ENCODE data around the gene ETS1.

ETS1 gene

DNA sequence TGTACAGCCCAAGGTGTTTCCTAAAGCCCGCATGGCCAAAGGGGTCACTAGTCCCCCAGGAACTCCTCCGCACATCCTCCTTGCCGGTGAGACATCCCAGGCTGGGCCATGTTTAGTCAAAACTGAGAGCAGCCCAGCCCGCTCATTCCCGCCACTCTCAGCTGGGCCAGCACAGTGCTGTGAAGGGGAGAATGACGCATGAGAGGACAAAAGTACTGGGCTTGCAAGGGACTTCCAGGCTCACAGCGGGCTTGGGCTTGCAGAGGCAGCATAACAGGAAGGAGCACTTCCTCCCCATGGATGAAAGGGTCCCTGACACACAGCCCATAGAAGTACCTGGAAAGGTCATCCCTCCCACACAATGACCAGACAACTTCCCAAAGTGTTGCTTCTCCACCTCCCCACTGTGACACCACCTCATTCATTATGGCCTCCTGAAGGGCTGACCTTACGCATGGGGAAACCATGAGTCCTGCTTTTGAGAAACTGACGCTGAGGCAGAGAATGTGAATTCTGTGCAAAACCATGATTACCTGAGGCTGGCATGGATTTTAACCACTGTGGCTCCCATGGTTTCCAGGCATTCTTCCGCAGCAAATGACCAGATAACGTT lies 19.1 kb downstream of the ETS1 start:
- H3K79me2 ChIP-seq (ENCODE audit: control insufficient read depth, insufficient read depth, low read length, unreplicated experiment) = no peaks in the 10 kb centered on the region
- H3K4me1 ChIP-seq (ENCODE audit: control insufficient read depth, insufficient read depth, low read length, unreplicated experiment) = no peaks in the 10 kb centered on the region
- H2AFZ ChIP-seq (ENCODE audit: low read length, unreplicated experiment) = no peak overlapping the region
- no peak overlapping the region for H3K4me3 ChIP-seq (ENCODE audit: low read depth, low read length)
- H3K27ac ChIP-seq (ENCODE audit: low read depth, low read length) = no peak overlapping the region
- H3K36me3 ChIP-seq (ENCODE audit: insufficient read depth, low read length) = no peaks in the 10 kb centered on the region
- H3K27me3 ChIP-seq (ENCODE audit: insufficient read depth, low read length) = no peaks in the 10 kb centered on the region

DNA sequence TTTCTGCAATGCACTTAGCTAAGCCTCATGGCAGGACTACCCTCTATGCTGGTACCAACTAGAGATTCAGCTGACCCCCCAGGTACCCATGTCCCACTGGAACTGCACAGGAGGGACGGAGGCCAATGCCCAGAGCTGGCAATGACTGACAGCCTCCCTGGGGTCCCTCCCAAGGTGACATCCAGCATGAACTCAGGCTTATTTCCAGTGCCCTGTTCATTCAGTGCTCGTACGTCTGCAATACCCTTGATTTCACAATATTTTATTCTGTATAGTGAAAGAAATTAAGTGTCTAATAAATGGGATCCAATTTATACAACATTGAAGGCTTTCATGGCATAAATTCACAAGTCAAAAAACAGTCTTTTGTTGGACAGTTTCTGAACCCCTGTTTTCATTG lies 20.2 kb downstream of the ETS1 start:
- Histone ChIP-seq H3K27ac (ENCODE audit: low read depth, low read length) (no peak overlapping the region), H3K4me3 (ENCODE audit: low read depth, low read length) (no peak overlapping the region), H3K4me1 (ENCODE audit: control insufficient read depth, insufficient read depth, low read length, unreplicated experiment) (no peaks in the 10 kb centered on the region), H3K79me2 (ENCODE audit: control insufficient read depth, insufficient read depth, low read length, unreplicated experiment) (no peaks in the 10 kb centered on the region), H2AFZ (ENCODE audit: low read length, unreplicated experiment) (no peak overlapping the region), H3K36me3 (ENCODE audit: insufficient read depth, low read length) (no peaks in the 10 kb centered on the region), H3K27me3 (ENCODE audit: insufficient read depth, low read length) (no peaks in the 10 kb centered on the region)

DNA sequence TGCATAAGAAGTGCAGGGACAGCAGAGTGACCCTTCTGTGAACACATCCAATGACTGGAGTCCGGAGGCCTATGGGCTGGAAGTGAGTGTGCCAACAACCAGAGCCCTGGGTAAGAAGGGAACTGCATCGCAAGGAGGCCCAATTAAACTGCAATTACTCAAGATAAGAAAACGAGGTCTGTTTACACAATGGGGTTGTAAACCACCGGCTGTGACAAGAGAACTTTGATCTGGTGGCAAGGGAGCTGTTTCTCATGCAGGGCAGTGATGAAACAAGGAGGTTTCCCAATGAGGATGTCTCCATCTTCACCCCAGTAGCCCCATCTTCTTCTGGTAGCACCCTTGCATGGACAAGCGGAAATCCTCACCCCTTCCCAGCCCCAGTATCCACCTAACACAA lies 21.5 kb downstream of the ETS1 start:
- Histone ChIP-seq H3K36me3 (ENCODE audit: insufficient read depth, low read length) (no peaks in the 10 kb centered on the region), H3K4me3 (ENCODE audit: low read depth, low read length) (no peak overlapping the region), H2AFZ (ENCODE audit: low read length, unreplicated experiment) (no peak overlapping the region), H3K27ac (ENCODE audit: low read depth, low read length) (no peak overlapping the region), H3K27me3 (ENCODE audit: insufficient read depth, low read length) (no peaks in the 10 kb centered on the region), H3K4me1 (ENCODE audit: control insufficient read depth, insufficient read depth, low read length, unreplicated experiment) (no peaks in the 10 kb centered on the region), H3K79me2 (ENCODE audit: control insufficient read depth, insufficient read depth, low read length, unreplicated experiment) (no peaks in the 10 kb centered on the region)

DNA sequence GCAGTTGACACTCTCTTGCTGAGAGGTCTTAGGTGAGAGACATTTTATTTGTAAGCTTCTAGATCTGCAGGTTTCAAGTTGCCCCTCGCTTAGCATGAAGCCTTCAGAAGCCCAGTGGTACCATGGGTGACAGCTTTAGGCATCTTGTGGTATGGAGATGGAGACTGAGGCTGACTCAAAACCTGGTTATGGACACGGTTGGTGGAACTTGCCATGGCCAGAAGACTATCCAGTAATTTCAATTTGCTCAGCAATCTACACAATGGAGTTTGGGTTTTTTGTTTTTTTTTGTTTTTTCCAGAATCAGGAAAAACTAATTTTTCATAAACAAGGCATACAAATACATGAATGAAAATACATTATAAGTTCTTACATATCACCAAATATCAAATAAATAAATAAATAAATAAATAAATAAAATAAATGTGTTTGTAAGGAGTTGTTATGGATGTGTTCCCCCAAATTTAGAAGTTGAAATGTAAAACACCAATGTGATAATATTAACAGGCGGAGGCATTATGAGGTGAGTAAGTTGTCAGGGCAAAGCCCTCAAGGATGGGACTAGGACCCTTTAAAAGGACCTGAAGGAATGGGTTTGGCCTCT lies 22.6 kb downstream of the ETS1 start:
- H3K36me3 ChIP-seq (ENCODE audit: insufficient read depth, low read length) = no peaks in the 10 kb centered on the region
- H3K79me2 ChIP-seq (ENCODE audit: control insufficient read depth, insufficient read depth, low read length, unreplicated experiment) = no peaks in the 10 kb centered on the region
- no peak overlapping the region for H2AFZ ChIP-seq (ENCODE audit: low read length, unreplicated experiment)
- no peak overlapping the region for H3K27ac ChIP-seq (ENCODE audit: low read depth, low read length)
- H3K4me3 ChIP-seq (ENCODE audit: low read depth, low read length) = no peak overlapping the region
- H3K4me1 ChIP-seq (ENCODE audit: control insufficient read depth, insufficient read depth, low read length, unreplicated experiment) = no peaks in the 10 kb centered on the region
- H3K27me3 ChIP-seq (ENCODE audit: insufficient read depth, low read length) = no peaks in the 10 kb centered on the region

DNA sequence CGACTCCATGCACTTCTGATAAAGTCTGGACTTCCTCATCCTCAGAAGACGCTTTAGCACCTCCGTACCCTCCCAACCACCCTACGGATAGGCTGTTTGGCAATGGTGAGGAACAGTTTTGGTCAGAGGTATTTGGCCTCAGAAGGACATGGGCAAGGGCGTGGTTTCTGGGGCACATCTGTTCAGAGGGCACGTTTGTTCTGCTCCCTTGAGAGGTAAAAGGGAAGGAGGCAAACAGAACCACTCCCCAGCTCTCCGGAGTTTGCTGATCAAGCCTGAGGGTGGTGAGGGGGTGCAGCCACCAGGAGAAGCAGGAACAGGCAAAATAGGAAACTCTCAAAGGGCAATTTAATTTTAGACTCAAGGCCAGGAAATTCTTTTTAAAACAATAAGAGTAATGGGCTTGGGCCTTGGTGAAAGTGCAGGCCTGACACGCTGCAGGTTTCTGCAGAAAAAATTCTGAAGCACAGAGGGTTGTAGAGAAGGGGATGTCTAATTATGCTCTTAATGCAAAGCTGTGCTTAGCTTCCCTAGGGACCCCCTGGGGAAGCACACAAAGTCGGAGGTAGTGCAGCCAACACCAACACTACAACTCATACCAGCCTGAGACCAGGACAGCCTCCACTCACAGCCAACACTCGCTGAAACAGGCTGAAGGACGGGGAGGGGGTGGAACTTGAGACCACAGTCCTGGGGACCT lies 23.3 kb downstream of the ETS1 start:
- Histone ChIP-seq H3K4me3 (ENCODE audit: low read depth, low read length) (no peak overlapping the region), H3K36me3 (ENCODE audit: insufficient read depth, low read length) (no peaks in the 10 kb centered on the region), H2AFZ (ENCODE audit: low read length, unreplicated experiment) (no peak overlapping the region), H3K27me3 (ENCODE audit: insufficient read depth, low read length) (no peaks in the 10 kb centered on the region), H3K27ac (ENCODE audit: low read depth, low read length) (no peak overlapping the region), H3K79me2 (ENCODE audit: control insufficient read depth, insufficient read depth, low read length, unreplicated experiment) (no peaks in the 10 kb centered on the region), H3K4me1 (ENCODE audit: control insufficient read depth, insufficient read depth, low read length, unreplicated experiment) (no peaks in the 10 kb centered on the region)

DNA sequence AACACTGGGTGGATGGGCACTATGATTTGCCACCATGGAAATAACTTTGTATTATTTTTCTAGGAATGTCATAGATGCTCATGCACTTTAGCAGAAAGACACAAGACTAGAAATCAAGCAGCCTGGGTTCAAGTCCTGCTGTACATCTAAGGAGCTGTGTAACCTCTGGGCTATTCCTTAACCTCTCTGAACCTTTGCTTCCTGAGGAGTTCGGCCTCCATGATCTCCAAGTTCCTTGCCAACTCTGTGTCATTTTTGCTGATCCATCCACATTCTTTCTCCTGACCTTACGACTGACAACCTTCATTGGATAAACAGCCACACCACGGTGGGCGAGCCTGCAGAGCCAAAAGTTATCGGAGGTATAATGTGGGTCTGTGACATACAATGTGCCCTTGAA lies 24.1 kb downstream of the ETS1 start:
- Histone ChIP-seq H3K27me3 (ENCODE audit: insufficient read depth, low read length) (no peaks in the 10 kb centered on the region), H3K36me3 (ENCODE audit: insufficient read depth, low read length) (no peaks in the 10 kb centered on the region), H3K4me1 (ENCODE audit: control insufficient read depth, insufficient read depth, low read length, unreplicated experiment) (no peaks in the 10 kb centered on the region), H3K4me3 (ENCODE audit: low read depth, low read length) (no peak overlapping the region), H3K27ac (ENCODE audit: low read depth, low read length) (no peak overlapping the region), H3K79me2 (ENCODE audit: control insufficient read depth, insufficient read depth, low read length, unreplicated experiment) (no peaks in the 10 kb centered on the region), H2AFZ (ENCODE audit: low read length, unreplicated experiment) (no peak overlapping the region)

DNA sequence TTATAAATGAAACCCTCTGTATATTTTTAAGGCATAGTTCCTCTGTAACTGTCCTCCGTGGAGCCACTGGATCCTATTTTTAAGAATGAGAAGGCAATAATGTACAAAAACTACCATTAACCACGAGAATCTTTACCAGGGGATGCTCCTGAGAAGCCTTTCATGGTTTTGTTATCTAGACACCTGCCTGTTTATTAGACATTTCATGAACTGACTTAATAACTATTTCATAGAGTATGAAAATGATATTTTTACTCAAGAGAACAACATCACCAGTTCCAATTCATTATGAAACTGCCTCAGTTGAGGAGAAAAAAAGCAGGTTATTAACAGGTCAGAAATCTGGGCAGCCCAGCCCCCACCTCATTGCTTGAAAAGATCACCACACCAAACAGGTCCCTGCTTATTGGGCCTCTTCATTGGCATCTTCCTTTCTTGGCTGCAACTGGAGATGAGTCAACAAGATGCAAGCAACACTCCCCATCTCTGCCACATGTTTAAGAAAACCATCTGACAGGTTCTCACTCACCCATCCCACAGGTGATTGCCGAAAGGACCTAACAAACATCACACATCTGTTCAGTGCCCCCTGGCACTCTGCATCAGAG lies 27.8 kb downstream of the ETS1 start:
- no peaks in the 10 kb centered on the region for H3K27me3 ChIP-seq (ENCODE audit: insufficient read depth, low read length)
- no peak overlapping the region for H3K27ac ChIP-seq (ENCODE audit: low read depth, low read length)
- H3K79me2 ChIP-seq (ENCODE audit: control insufficient read depth, insufficient read depth, low read length, unreplicated experiment) = no peaks in the 10 kb centered on the region
- no peaks in the 10 kb centered on the region for H3K4me1 ChIP-seq (ENCODE audit: control insufficient read depth, insufficient read depth, low read length, unreplicated experiment)
- H3K36me3 ChIP-seq (ENCODE audit: insufficient read depth, low read length) = no peaks in the 10 kb centered on the region
- H3K4me3 ChIP-seq (ENCODE audit: low read depth, low read length) = no peak overlapping the region
- H2AFZ ChIP-seq (ENCODE audit: low read length, unreplicated experiment) = no peak overlapping the region

DNA sequence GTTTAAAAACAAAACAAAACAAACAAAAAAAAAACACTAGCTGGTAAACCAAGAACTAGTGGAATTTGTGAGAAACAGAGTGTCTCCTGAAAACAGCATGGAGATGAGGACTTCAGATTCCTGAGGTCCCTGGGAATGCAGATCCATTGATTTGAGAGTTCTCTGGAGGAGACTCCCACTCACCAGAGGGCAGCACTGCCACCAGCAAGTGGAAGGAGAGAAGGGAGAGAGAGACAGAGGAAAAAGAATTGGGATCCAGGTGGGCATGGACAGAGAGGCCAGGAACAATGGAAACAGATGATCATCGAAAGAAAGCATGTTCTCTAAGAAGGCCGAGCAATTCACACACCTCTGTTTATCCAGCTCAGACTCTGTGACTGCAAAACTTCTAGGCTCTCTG lies 31.8 kb downstream of the ETS1 start:
- Histone ChIP-seq H3K4me3 (ENCODE audit: low read depth, low read length) (no peak overlapping the region), H3K27ac (ENCODE audit: low read depth, low read length) (no peak overlapping the region), H2AFZ (ENCODE audit: low read length, unreplicated experiment) (no peak overlapping the region), H3K36me3 (ENCODE audit: insufficient read depth, low read length) (no peaks in the 10 kb centered on the region), H3K27me3 (ENCODE audit: insufficient read depth, low read length) (no peaks in the 10 kb centered on the region), H3K79me2 (ENCODE audit: control insufficient read depth, insufficient read depth, low read length, unreplicated experiment) (no peaks in the 10 kb centered on the region), H3K4me1 (ENCODE audit: control insufficient read depth, insufficient read depth, low read length, unreplicated experiment) (peaks cover 4% of the 10 kb centered on the region)

DNA sequence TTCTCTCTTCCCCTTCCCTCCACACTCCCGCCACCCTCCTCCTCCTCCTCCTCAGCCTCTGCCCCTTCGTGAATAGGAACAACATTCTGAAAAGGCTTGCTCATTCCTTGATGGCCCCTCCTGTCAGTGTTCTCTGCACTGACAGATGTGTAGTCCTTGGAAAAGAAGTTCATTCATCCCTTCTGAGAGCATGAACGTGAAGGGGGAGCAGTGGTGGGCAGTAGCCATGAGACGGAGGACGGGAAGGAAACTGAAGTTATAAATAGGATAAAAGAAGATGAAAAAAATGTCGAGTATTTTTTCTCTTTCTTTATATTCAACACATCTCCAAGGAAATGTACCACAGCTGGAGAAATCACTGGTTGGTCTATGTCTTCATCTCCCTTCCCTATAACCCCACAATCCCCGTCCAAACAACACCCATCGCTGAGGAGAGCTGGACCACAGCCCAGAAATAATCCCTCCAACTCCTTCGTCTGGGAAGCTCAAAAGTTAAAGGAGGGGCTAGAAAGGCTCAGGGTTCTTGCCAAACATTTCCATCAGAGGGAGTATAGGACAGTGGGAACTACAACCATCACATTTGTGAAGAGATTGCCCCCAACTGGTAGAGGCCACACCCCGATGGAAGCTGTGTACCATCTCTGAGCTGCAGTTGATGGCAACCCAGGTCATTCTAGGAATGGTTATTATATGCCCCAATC lies 33.5 kb downstream of the ETS1 start:
- Histone ChIP-seq H3K4me1 (ENCODE audit: control insufficient read depth, insufficient read depth, low read length, unreplicated experiment) (peaks cover 8% of the 10 kb centered on the region), H3K4me3 (ENCODE audit: low read depth, low read length) (no peak overlapping the region), H3K27ac (ENCODE audit: low read depth, low read length) (no peak overlapping the region), H3K79me2 (ENCODE audit: control insufficient read depth, insufficient read depth, low read length, unreplicated experiment) (no peaks in the 10 kb centered on the region), H2AFZ (ENCODE audit: low read length, unreplicated experiment) (peak overlapping the region; percentile 35), H3K36me3 (ENCODE audit: insufficient read depth, low read length) (no peaks in the 10 kb centered on the region), H3K27me3 (ENCODE audit: insufficient read depth, low read length) (no peaks in the 10 kb centered on the region)

DNA sequence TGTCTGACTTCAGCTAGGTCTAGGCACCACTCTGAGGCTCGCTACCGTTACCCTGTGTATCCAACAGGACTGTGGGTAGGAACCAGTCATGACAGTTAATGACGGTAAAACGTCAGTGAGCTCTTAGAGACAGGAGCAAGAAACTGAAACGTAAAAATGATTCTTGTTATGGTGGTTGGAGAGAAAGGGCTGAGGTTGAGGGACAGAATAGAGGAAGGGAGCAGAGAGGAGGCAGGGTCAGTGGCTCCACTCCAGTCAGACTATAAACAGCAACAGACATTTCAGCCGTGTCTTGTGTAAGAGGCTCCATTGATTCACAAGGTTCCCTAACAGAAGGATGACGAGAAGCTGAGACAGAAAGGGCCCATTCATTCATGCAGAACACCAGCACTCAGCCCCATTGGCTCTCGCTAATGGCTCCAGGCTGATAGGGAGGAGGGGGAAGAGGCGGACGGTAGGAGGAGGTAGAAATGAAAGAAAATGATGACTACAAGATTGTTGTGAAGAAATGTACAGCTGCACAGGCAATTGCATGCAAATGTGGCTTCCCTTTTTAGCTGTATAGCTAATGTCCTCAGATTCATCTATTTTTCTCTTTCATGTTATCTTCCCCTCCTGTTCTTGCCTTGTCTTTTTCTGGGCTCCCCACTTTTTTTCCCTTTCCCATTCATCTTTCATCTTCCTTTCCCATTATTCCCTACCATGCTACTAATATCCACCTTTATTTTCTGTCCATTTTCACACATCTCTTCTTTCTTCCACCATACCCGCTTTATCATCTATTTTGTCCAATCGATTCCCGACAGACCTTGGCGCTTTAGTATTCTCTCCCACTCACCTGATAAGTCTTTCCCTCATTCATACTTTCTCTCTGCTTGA lies 34.3 kb downstream of the ETS1 start:
- H3K27ac ChIP-seq (ENCODE audit: low read depth, low read length) = no peak overlapping the region
- H3K79me2 ChIP-seq (ENCODE audit: control insufficient read depth, insufficient read depth, low read length, unreplicated experiment) = no peaks in the 10 kb centered on the region
- H3K36me3 ChIP-seq (ENCODE audit: insufficient read depth, low read length) = no peaks in the 10 kb centered on the region
- H2AFZ ChIP-seq (ENCODE audit: low read length, unreplicated experiment) = no peak overlapping the region
- peaks cover 11% of the 10 kb centered on the region for H3K4me1 ChIP-seq (ENCODE audit: control insufficient read depth, insufficient read depth, low read length, unreplicated experiment)
- no peak overlapping the region for H3K4me3 ChIP-seq (ENCODE audit: low read depth, low read length)
- no peaks in the 10 kb centered on the region for H3K27me3 ChIP-seq (ENCODE audit: insufficient read depth, low read length)

Measured in ACC112 (cell line).